Skeletal muscle tissue (tissue), 4 donors: ENCODE results near the gene MYO16. TPM values are rescaled to one million over a fixed set of nuclear protein-coding genes. Genes with fewer than 3 reads are reported as not detected.

Experiments
- H3K27ac ChIP-seq: one replicate; pipeline ENCODE4 v1.7.0; 2013; ENCODE audit warnings: mild to moderate bottlenecking, low read depth, low read length, inconsistent platforms
- H3K27me3 ChIP-seq, 3 donors: one replicate each; pipeline ENCODE4 v1.7.0; 2013; ENCODE audit warnings: low read length in 3 of 3; ENCODE audit not compliant: control insufficient read depth in 3 of 3, insufficient read depth in 3 of 3
- H3K36me3 ChIP-seq, 3 donors: one replicate each; pipeline ENCODE4 v1.7.0; 2013; ENCODE audit warnings: low read length in 3 of 3; ENCODE audit not compliant: control insufficient read depth in 3 of 3, insufficient read depth in 3 of 3
- H3K4me1 ChIP-seq, 3 donors: one replicate each; pipeline ENCODE4 v1.7.0; 2013; ENCODE audit warnings: low read length in 3 of 3, mild to moderate bottlenecking in 3 of 3; ENCODE audit not compliant: control insufficient read depth in 3 of 3, insufficient read depth in 3 of 3
- H3K4me3 ChIP-seq, 3 donors: one replicate each; pipeline ENCODE4 v1.7.0; 2013; ENCODE audit warnings: low read length in 3 of 3
- H3K9ac ChIP-seq, 3 donors: one replicate each; pipeline ENCODE4 v1.7.0; 2013; ENCODE audit warnings: low read length in 3 of 3, mild to moderate bottlenecking in 3 of 3, moderate library complexity in 2 of 3, low read depth in 1 of 3
- H3K9me3 ChIP-seq, 3 donors: one replicate each; pipeline ENCODE4 v1.7.0; 2013; ENCODE audit warnings: low read length in 3 of 3; ENCODE audit not compliant: control insufficient read depth in 3 of 3
- total RNA-seq: library from RNA; depleted of rRNA; stranded (reverse); fragments of >200 nt; gene quantifications from one replicate; pipeline ENCODE4 v1.2.3, GENCODE V29; 2014
- donor health status: Osteomylitis.

Gene MYO16
- total RNA-seq, 1 donor from 2014 or later: 43.8 TPM

DNA sequence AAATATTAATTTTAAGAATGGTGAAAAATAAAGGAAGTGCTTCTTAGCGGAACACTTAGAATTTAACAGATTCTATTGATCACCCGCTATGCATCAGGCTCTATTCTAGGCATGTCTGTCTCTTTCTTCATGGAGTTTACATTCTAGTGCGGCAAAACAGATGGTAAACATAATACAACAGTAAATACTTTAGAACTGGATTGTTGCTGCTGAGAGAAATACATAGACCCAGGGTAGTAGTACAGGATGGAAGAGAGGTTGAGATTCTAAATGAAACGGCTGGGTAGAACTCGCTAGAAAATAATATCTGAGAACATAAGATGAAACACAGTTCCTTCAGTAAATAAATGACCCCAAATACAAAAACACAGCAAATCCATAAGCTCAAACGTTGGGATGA is 498.7 kb downstream of the MYO16 start:
- no peaks in the 10 kb centered on the region for H3K36me3 ChIP-seq
- H3K27ac ChIP-seq: no peak overlapping the region
- no peaks in the 10 kb centered on the region for H3K4me1 ChIP-seq
- H3K9me3 ChIP-seq: no peaks in the 10 kb centered on the region
- H3K9ac ChIP-seq: no peak overlapping the region
- H3K27me3 ChIP-seq: peaks cover 0 to 12% (median 0%) of the 10 kb centered on the region in 3 donors
- H3K4me3 ChIP-seq: no peak overlapping the region

DNA sequence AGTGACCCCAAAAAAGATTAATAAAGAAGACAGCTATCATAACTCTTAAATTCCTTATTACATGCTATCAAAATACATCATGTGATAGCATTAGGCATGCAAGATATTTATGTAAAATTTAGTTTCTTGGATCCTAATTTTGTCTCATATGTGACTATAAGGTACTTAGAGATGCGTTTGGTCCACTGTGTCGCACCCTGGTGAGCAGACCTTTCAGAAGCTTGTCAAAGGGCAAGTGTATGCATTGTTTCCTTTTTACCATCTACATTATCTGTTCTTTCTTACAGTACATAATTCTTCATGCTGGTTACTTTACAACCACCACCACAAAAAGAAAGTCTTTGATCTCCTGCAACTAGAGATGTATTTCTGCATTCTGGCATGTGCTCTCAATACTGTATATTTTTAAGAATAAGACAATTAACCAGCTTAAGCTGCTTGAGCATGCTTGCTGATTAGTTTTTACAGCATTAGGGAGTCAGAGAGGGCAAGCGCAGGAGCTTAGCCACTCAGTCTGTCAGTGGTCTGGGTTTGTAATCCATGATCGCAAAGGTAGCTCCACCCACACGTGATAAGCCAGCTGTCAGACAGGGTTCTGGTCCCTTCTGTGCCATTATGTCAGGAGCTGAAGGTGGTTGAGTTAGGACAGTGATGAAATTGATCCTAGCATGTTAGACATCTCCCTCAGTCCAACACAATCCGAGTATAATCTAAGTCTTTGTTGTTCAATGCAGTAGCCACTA is 500.9 kb downstream of the MYO16 start:
- Histone ChIP-seq H3K27me3 (peaks cover 0 to 9% (median 0%) of the 10 kb centered on the region in 3 donors), H3K36me3 (no peaks in the 10 kb centered on the region), H3K9ac (no peak overlapping the region), H3K27ac (no peak overlapping the region), H3K9me3 (no peaks in the 10 kb centered on the region), H3K4me3 (no peak overlapping the region), H3K4me1 (no peaks in the 10 kb centered on the region)

DNA sequence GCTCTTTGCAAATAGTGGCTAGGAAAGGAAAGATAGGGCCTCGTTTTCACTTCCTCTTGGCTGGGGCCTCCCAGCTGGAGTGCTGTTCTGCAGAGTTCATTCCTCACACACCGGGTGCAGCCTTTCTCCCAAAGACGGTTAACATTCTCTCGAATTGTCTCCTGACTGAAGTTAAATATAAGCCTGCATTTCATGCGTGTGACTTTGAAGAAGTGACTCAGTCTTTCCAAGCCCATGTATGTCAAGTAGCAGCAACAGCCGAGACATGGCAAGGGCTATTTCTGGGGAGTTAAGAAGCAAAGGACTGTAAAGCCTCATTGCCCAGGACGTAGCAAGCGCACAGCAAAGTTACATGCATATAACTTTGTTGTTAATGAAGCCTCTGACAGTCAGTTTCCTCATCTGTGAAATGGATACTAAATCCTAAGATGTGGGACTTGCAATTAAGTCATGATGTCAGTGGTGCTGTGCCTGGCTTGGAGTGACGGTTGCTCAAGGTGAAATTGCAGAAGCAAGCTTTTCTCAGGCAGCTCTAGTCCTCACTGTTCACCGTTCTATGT is 502.4 kb downstream of the MYO16 start:
- no peak overlapping the region for H3K27ac ChIP-seq
- no peaks in the 10 kb centered on the region for H3K36me3 ChIP-seq
- no peak overlapping the region for H3K4me3 ChIP-seq
- no peaks in the 10 kb centered on the region for H3K9me3 ChIP-seq
- H3K27me3 ChIP-seq: peaks cover 0 to 8% (median 0%) of the 10 kb centered on the region in 3 donors
- no peak overlapping the region for H3K9ac ChIP-seq
- H3K4me1 ChIP-seq: no peaks in the 10 kb centered on the region

DNA sequence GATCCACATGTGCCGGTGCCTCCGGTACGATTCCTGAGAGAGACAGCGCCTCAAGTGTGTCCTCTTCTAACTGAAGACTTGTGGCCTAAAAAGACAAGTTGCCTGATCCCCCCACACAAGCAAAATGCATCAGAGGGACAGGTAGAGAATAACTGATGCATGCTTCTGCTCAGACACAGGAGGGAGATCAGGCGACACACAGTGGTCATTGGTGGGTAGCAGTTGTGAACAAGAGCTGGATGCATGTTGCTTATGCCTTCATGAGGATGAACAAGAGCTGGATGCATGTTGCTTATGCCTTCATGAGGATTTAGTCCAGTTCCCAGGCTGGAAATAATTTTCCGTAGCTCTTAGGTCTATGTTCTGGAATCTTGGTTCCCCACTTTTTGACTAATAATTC is 505.6 kb downstream of the MYO16 start:
- H3K9ac ChIP-seq: no peak overlapping the region

DNA sequence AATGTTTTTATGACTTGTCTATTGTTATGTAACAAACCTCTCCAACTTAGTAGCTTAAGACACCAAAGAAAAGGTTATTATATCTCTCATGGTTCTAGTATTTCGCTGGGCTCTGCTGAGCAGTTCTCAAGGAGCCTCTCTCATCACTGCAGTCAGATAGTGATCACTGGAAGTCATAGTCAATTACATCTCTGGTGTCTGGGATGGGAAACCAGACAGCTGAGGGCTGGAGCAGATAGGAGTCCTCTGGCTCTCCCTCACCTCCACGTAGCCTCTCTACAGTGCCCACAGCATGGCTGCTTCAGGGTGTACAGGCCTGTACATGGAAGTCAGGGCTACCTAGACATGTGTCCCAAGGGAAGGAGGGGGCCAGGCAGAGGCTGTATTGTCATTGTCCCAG is 507.5 kb downstream of the MYO16 start:
- Histone ChIP-seq H3K9me3 (no peaks in the 10 kb centered on the region), H3K27ac (no peak overlapping the region), H3K4me1 (no peaks in the 10 kb centered on the region), H3K27me3 (peaks cover 13 to 21% (median 20%) of the 10 kb centered on the region in 3 donors), H3K9ac (no peak overlapping the region), H3K36me3 (no peaks in the 10 kb centered on the region), H3K4me3 (no peak overlapping the region)

More for the DNA sequence above, 505.6 kb downstream of the MYO16 start:
- peaks cover 6 to 14% (median 6%) of the 10 kb centered on the region in 3 donors for H3K27me3 ChIP-seq
- no peak overlapping the region for H3K4me3 ChIP-seq
- H3K27ac ChIP-seq: no peak overlapping the region
- no peaks in the 10 kb centered on the region for H3K36me3 ChIP-seq
- no peaks in the 10 kb centered on the region for H3K9me3 ChIP-seq
- H3K4me1 ChIP-seq: no peaks in the 10 kb centered on the region

DNA sequence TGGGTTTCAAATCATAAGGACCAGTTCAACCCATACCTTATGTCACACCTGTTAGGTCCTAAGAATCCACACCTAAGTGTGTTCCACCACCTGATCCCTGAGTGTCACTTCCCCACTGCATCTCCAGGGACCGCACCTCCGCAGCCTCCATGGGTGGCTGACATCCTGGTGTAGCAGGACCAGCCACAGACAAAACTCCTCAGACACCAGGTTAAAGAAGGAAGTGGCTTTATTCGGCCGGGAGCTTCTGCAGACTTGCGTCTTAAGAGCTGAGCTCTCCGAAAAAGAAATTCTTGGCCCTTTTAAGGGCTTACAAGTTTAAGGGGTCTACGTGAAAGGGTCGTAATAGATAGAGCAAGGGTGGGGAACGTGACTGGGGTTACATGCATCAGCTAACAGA is 509.9 kb downstream of the MYO16 start:
- H3K27ac ChIP-seq: no peak overlapping the region
- no peaks in the 10 kb centered on the region for H3K4me1 ChIP-seq
- H3K27me3 ChIP-seq: peaks cover 13 to 21% (median 20%) of the 10 kb centered on the region in 3 donors
- no peak overlapping the region for H3K9ac ChIP-seq
- no peaks in the 10 kb centered on the region for H3K36me3 ChIP-seq
- H3K4me3 ChIP-seq: no peak overlapping the region
- no peaks in the 10 kb centered on the region for H3K9me3 ChIP-seq

DNA sequence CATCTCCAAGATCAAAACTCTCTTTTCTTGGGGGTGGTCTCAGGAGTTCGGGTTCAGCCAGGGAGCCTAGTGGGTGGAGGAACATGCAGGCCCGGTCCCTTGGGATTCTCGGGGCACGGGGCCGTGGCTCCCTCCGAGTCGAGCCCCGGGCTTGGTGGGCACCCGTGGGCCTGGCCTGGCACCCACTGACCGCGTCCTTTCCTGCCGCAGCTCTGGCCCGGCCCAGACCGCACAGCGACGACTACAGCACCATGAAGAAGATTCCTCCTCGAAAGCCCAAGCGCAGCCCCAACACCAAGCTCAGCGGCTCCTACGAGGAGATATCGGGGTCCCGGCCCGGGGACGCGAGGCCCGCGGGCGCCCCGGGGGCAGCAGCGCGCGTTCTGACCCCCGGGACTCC is 510.6 kb downstream of the MYO16 start:
- Histone ChIP-seq H3K4me3 (no peak overlapping the region), H3K27me3 (peaks cover 13 to 23% (median 20%) of the 10 kb centered on the region in 3 donors), H3K4me1 (no peaks in the 10 kb centered on the region)

DNA sequence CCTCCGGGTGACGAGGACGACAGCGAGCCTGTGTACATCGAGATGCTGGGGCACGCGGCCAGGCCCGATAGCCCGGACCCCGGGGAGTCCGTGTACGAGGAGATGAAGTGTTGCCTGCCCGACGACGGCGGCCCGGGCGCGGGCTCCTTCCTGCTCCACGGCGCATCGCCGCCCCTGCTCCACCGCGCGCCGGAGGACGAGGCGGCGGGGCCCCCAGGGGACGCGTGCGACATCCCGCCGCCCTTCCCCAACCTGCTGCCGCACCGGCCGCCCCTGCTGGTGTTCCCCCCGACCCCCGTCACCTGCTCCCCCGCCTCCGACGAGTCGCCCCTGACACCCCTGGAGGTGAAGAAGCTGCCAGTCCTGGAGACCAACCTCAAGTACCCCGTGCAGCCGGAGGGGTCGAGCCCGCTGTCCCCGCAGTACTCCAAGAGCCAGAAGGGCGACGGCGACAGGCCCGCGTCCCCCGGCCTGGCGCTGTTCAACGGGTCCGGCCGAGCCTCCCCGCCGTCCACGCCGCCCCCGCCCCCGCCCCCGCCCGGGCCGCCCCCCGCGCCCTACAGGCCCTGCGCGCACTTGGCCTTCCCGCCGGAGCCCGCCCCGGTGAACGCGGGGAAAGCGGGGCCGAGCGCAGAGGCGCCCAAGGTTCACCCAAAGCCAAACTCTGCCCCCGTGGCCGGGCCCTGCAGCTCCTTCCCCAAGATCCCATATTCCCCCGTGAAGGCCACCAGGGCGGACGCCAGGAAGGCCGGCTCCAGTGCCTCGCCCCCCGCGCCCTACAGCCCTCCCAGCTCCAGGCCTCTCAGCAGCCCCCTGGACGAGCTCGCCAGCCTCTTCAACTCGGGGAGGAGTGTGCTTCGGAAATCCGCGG is 511.3 kb downstream of the MYO16 start:
- H3K36me3 ChIP-seq: no peaks in the 10 kb centered on the region
- no peaks in the 10 kb centered on the region for H3K9me3 ChIP-seq
- H3K27me3 ChIP-seq: peaks cover 13 to 23% (median 20%) of the 10 kb centered on the region in 3 donors
- H3K27ac ChIP-seq: no peak overlapping the region
- H3K9ac ChIP-seq: no peak overlapping the region
- H3K4me1 ChIP-seq: no peaks in the 10 kb centered on the region
- H3K4me3 ChIP-seq: no peak overlapping the region

More for the DNA sequence above, 510.6 kb downstream of the MYO16 start:
- H3K36me3 ChIP-seq: no peaks in the 10 kb centered on the region
- no peak overlapping the region for H3K9ac ChIP-seq
- no peaks in the 10 kb centered on the region for H3K9me3 ChIP-seq
- H3K27ac ChIP-seq: no peak overlapping the region

DNA sequence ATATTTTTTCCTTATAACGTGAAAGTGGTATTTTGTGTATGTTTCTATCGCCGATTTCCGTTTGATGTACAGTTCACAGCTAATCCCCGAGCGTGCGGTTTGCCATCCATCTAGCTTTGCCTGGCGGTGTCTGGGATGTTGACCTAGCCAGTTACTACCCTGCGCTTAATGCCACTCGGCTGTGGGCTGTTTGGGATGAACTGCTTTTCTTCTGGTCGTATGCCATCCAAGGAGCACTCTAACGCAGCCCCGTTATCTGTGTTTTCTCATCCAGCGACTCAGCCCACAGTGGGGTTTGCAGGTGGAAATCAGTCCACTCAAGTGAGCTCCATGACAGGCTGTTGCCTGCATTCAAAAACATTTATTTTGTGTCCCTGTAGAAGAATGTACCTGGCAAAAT is 512.3 kb downstream of the MYO16 start:
- H3K9ac ChIP-seq: no peak overlapping the region
- no peaks in the 10 kb centered on the region for H3K9me3 ChIP-seq
- no peaks in the 10 kb centered on the region for H3K36me3 ChIP-seq
- peaks cover 13 to 26% (median 20%) of the 10 kb centered on the region in 3 donors for H3K27me3 ChIP-seq
- H3K4me3 ChIP-seq: no peak overlapping the region
- no peak overlapping the region for H3K27ac ChIP-seq
- no peaks in the 10 kb centered on the region for H3K4me1 ChIP-seq
